SU-DHL-6 (cell line): ENCODE results near the gene PLAC8L1.

Source experiments
- H2AFZ ChIP-seq: fragments of 200-600 bp; sonication (generic); 2 replicates; pipeline ENCODE4 v1.6.1; 2014; ENCODE audit warnings: low read depth, mild to moderate bottlenecking, moderate library complexity, mixed read lengths, antibody characterized with exemption, low read length; ENCODE audit not compliant: severe bottlenecking
- H3F3A ChIP-seq: fragments of 200-600 bp; shearing (Covaris generic); 2 replicates; pipeline ENCODE4 v1.6.0; 2016; ENCODE audit warnings: antibody characterized with exemption, mild to moderate bottlenecking; ENCODE audit not compliant: insufficient read depth
- H3K27ac ChIP-seq: fragments of 200-600 bp; sonication (generic); 2 replicates; pipeline ENCODE4 v1.5.1; 2016; ENCODE audit warnings: low read depth, mild to moderate bottlenecking, low read length, moderate library complexity, mixed read lengths
- H3K27me3 ChIP-seq: fragments of 200-600 bp; sonication (generic), shearing (Covaris generic); 2 replicates; pipeline ENCODE4 v1.6.0; 2014; ENCODE audit warnings: mild to moderate bottlenecking, low read length
- H3K36me3 ChIP-seq: fragments of 200-600 bp; sonication (generic); 2 replicates; pipeline ENCODE4 v1.6.1; 2014; ENCODE audit warnings: mild to moderate bottlenecking, low read length, mixed read lengths
- H3K4me2 ChIP-seq: fragments of 300-600, 200-600 bp; shearing (Covaris generic), sonication (generic); 2 replicates; pipeline ENCODE4 v1.6.0; 2014; ENCODE audit warnings: low read length, low read depth, mild to moderate bottlenecking; ENCODE audit not compliant: poor library complexity, severe bottlenecking
- H3K4me3 ChIP-seq: fragments of 200-600 bp; sonication (generic); 2 replicates; pipeline ENCODE4 v1.5.1; 2014; ENCODE audit warnings: antibody characterized with exemption, low read length, mild to moderate bottlenecking, mixed read lengths; ENCODE audit not compliant: insufficient read depth, poor library complexity, severe bottlenecking
- H3K79me2 ChIP-seq: fragments of 200-600 bp; sonication (generic); 2 replicates; pipeline ENCODE4 v1.6.1; 2014; ENCODE audit warnings: mild to moderate bottlenecking, low read length, moderate library complexity; ENCODE audit not compliant: insufficient read depth
- H3K9ac ChIP-seq: fragments of 200-600 bp; sonication (generic); 2 replicates; pipeline ENCODE4 v1.7.0; 2014; ENCODE audit warnings: mild to moderate bottlenecking, low read length
- H3K9me2 ChIP-seq: fragments of 200-600 bp; sonication (generic); replicated peaks from 2 replicates; pipeline ENCODE4 v1.6.1; 2014; ENCODE audit warnings: low read length; ENCODE audit not compliant: insufficient read depth
- H3K9me3 ChIP-seq: fragments of 200-600 bp; sonication (generic); 2 replicates; pipeline ENCODE4 v1.6.1; 2014; ENCODE audit warnings: low read length, mixed read lengths; ENCODE audit not compliant: insufficient read depth
- H4K20me1 ChIP-seq: fragments of 200-600 bp; sonication (generic); 2 replicates; pipeline ENCODE4 v1.6.1; 2014; ENCODE audit warnings: low read depth, mild to moderate bottlenecking, antibody characterized with exemption, low read length, moderate library complexity, mixed read lengths
- CTCF ChIP-seq: fragments of 200-600 bp; sonication (generic); IDR thresholded peaks from one replicate; pipeline ENCODE4 v1.5.1; 2017; ENCODE audit warnings: antibody characterized with exemption, mild to moderate bottlenecking, low read length, moderate library complexity; ENCODE audit not compliant: insufficient read depth, poor library complexity, severe bottlenecking
- EZH2phosphoT487 ChIP-seq: fragments of 200-600 bp; sonication (generic), shearing (Covaris generic); conservative IDR thresholded peaks from 2 replicates; pipeline ENCODE4 v1.6.1; 2018; ENCODE audit warnings: mild to moderate bottlenecking, antibody characterized with exemption, low read length, moderate library complexity, mixed read lengths

Gene PLAC8L1

GRCh38 chr5:146039420-146039819, 66.0 kb downstream of the PLAC8L1 start:
- H3K79me2 ChIP-seq, result no peaks in the 10 kb centered on the region
- no peaks in the 10 kb centered on the region for H3F3A ChIP-seq
- no peaks in the 10 kb centered on the region for H3K27me3 ChIP-seq
- H3K4me2 ChIP-seq, result no peak overlapping the region
- no peak overlapping the region for H3K4me3 ChIP-seq
- H3K9me2 ChIP-seq, result no peaks in the 10 kb centered on the region
- H2AFZ ChIP-seq, result no peak overlapping the region
- no peaks in the 10 kb centered on the region for H3K36me3 ChIP-seq
- no peak for TF ChIP-seq CTCF
- TF ChIP-seq EZH2phosphoT487, result no peak
- no peak overlapping the region for H3K9ac ChIP-seq
- no peak overlapping the region for H3K27ac ChIP-seq
- no peaks in the 10 kb centered on the region for H4K20me1 ChIP-seq
- no peaks in the 10 kb centered on the region for H3K9me3 ChIP-seq

GRCh38 chr5:146034605-146035004, 70.8 kb downstream of the PLAC8L1 start:
- no peaks in the 10 kb centered on the region for H3F3A ChIP-seq
- H2AFZ ChIP-seq, result no peak overlapping the region
- no peaks in the 10 kb centered on the region for H4K20me1 ChIP-seq
- H3K79me2 ChIP-seq, result no peaks in the 10 kb centered on the region
- no peak overlapping the region for H3K4me3 ChIP-seq
- no peak overlapping the region for H3K4me2 ChIP-seq
- no peaks in the 10 kb centered on the region for H3K9me3 ChIP-seq
- no peaks in the 10 kb centered on the region for H3K9me2 ChIP-seq
- no peaks in the 10 kb centered on the region for H3K36me3 ChIP-seq
- no peak overlapping the region for H3K9ac ChIP-seq
- H3K27ac ChIP-seq, result no peak overlapping the region
- TF ChIP-seq EZH2phosphoT487 (no peak), CTCF (no peak)
- no peaks in the 10 kb centered on the region for H3K27me3 ChIP-seq
